HG03095 (cell line): ENCODE data around the gene ERG.

ENCODE experiments used
- ATAC-seq: cut with Tn5 transposase; IDR thresholded peaks from one replicate; pipeline ENCODE4 v1.9.1; 2021; ENCODE audit warnings: moderate library complexity; ENCODE audit not compliant: unreplicated experiment

The ERG gene

GRCh38 chr21:38498057-38498833 lies at the start of gene ERG:
TSS of gene ERG (minus strand) at chr21:38498477. CDS start at chr21:38498380, 97 bp downstream.
- ATAC-seq: no peak

DNA sequence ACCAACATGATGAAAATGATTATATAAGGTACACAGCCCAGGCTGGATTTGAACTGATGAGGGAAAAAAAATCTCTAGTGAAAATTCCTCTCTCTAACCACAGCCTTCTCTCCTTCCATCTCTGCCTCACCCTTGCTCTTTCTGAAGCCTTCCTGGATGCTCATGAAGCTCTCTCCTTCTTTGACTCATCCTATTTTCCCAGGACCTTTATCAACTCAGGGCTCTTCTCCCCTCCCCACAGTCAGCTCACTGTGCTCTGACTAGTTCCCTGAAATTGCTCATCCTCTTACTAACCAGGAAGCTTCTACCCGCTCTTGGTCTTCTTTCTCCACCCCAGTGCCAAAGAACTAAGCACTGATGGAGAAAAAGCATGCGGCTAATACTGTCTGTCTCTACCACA lies 46.4 kb upstream of the ERG start:
- ATAC-seq: no peak

DNA sequence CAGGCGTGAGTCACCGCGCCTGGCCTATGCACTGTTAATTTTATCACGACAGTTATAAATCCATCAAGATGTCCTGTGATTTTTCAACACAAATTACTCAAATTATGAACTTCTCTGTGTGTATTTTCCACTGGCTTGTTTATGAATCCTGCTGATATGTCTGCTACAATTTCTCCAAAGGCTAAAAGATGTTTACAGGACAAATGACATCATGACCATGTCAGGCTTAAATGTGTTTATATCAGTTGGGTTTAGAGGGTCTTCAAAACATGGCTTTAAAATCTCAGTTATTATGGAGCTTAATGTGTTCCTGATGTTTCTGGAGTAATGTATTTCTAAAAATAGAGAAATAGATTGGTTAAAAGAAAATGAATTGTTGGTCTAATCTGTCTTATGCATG lies 44.0 kb upstream of the ERG start:
- no peak for ATAC-seq

DNA sequence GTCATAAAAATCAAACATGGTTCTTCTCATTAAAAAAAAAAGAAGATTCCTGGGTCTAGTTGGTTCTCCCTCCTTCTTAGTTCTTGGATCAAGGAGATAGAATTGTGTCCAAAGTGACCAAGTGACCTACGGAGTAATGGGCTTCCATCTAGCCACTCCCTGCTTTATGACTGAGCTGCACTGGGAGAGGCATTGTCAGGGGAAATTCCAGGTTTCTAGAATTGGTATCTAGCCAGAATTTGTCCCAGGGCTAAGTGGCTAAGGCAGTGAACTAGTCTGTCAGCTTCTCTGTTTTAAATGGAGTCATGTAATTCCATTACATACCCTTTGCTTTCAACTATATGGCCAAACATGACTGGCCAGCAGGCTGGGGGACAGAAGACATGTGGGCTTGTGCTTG lies 40.1 kb upstream of the ERG start:
- ATAC-seq: no peak

GRCh38 chr21:38534591-38534990 lies 36.3 kb upstream of the ERG start:
- no peak for ATAC-seq

- ATAC-seq: no peak
Measured at GRCh38 chr21:38533887-38534286, 35.6 kb upstream of the ERG start.

DNA sequence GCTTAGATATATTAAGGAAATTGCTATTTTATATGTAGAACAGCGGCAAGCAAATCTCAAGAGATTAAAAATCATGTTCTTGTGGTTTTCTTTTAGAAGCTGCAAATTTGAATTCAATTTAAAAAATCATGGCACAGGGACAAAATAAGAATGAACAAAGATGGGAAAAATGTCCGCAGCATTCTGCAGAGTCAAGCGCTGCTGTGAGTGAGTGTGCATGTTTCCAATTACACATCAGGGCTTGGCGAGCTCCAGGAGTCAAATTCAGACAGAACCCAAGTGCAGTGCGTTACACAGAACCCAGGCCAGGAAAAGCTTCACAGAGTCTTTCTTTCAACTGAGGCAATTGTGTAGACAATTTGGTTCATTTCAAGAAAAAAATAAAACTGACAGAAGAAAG lies 33.3 kb upstream of the ERG start:
- no peak for ATAC-seq

DNA sequence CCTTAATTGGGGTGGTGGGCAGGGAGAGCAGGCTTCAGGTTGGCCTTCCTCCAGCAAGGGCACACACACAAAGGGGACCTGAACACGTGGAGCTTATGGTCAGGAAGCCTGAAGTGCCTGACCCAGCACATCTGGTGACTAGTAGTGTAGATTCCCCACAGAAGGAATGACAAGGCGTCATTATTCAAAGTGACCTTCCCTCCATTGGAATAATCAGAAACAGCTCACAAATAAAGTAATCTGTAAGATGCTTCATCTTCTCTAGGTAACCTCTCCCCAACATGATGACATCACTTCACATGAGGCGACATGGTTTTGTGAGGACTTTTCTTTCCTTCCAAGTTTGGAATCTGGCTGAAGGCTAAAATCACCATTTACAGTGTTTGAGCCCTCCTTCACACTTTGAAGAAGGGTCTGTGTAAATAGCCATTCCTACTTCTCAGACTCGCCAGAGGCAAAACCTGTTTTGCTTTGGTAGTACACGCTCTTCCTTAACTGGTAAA lies 32.8 kb upstream of the ERG start:
- no peak for ATAC-seq

DNA sequence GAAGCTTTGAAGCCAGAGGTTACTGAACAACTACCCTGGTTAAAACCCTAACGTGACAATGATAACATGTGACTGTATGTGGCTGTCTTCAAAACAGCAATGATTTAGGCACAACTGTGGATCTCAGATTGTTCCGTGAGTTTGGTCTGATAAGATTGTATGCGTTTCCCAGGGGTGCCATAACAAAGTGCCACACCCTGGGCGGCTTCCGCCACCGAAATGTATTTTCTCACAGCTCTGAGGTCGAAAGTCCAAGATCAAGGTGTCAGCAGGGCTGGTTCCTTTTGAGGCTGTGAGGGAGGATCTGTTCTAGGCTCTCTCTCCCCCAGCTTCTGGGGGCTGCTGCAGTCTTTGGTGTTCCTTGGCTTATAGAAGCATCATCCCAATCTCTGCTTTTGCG lies 29.5 kb upstream of the ERG start:
- no peak for ATAC-seq

- no peak for ATAC-seq
Measured at GRCh38 chr21:38525454-38525853, 27.2 kb upstream of the ERG start.

- no peak for ATAC-seq
Measured at GRCh38 chr21:38524168-38525153, 26.2 kb upstream of the ERG start.

DNA sequence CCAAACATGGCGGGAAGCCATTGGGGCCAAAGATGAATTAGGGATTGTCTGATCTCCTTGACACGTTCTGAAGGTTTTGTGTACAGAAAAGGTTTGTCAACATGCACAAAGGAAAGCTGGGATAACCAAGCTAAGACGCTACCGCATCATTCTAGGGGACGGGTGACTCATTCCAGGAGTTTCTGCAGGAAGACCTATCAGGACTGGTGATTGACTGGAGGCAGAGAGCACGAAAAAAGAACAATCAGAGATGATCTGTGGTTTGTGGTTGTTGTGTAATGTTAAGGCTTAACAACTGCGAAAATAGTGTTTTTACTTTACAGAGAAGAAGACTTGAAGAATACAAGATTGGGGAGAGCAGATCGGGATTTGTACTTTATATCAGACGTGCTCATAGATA lies 22.2 kb upstream of the ERG start:
- no peak for ATAC-seq

- ATAC-seq: no peak
Measured at GRCh38 chr21:38511662-38512243, 13.5 kb upstream of the ERG start.

DNA sequence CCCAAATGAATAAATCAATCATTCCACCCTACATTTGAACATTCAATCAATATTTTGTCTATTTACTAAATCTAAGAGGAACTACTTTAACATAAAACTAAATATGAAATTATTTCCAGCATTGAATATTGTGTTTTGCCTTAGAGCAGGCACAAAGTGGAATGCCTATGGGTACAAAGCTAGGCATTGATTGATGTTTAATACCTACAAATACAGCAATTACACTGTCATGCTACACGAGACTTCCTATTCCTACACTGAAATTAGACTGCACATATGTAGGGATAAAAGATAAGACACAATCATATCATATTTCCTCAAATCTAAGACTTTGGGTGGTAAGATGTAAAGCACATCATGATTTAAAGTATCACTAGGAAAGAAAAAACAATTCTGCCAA lies 12.9 kb upstream of the ERG start:
- ATAC-seq: no peak

GRCh38 chr21:38507374-38507942 lies 9.2 kb upstream of the ERG start:
- ATAC-seq: no peak

- no peak for ATAC-seq
Measured at GRCh38 chr21:38506661-38507281, 8.5 kb upstream of the ERG start.

DNA sequence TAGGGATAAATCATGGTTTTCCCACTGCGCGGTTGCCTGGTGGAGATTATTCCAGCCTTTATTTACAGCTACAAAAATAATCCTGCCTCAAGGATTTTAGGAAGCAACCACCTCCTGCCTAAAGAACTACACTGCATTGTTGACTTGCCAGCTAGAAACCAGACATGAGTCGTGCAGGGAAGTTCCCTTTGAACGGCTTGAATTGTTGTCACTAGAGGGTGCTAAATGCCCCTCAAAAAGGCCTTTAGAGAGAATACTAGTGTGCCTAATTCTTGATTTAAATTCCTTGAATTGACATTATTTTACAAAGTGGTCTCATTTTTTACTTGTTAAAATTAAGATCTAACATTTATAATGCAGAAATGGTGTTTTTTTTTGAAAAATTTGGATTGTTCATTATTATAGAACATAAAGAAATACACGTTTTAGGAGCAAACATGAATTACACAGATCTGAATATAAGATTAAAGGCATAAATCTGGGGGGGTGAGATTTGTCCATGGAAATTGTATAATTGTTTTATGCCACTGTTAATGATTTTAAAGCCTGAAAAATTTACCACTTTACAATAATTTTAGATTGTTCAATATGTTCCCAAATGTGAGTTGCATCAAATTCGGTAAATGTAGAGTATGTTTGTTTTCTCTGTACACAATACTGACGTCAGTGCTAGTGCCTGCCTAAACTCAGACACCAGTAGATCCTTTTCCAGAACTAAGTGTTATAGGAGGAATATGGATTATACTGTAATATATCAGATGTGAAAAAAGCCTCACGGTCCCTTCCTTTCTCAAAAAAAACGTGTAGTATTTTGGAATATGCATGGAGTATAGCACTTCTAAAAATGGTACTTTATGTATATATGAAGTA lies 7.6 kb upstream of the ERG start:
- no peak for ATAC-seq

DNA sequence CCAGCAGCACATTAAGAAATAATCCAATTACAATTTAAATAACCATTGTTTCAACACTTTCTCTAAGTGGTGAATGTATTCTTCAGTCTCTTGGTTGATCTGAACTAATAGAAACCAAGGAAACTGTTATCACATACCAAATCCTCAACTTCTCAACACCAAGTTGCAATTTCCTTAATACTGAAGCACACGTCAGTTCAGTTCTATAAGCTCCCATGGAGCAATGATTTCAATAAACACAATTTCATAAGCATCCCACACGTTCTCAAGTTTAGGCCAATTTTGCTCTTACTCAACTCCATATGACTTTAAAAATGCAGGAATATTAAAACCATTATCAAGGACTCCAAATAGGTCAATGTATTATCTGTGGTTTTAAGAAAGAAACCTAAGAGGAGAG lies 5.8 kb upstream of the ERG start:
- no peak for ATAC-seq

DNA sequence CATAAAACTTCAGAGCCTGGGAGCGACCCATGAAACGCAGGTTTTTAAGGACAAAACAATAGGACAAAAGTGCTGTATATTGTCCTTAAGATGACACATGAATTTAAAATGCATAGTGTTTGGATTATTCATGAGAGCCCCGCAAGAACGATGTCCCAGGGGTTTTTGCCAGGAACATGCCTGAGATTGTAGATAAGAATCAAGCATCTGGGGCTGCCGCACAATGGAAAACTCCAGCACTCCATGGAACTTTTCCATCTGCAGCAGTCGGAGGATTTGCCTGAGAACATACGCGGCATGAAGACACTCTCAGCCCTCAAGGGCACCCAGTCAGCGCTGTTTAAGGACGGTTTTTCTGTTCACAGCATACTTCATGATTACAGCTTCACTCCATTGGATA lies 5.3 kb upstream of the ERG start:
- no peak for ATAC-seq

GRCh38 chr21:38500073-38500472 lies 1.8 kb upstream of the ERG start:
- ATAC-seq: no peak
